OCI-LY7 (cell line): ENCODE measurements around the gene HECW1. TPM values are rescaled to one million over a fixed set of nuclear protein-coding genes. Genes with fewer than 3 reads are reported as not detected.

ENCODE experiments used
- BruUV-seq: library from RNA; stranded (reverse); fragments of 400-500 nt; replicated peaks from 2 replicates; lab custom pipeline; 2021; lab: Mats Ljungman, UMichigan
- CTCF ChIA-PET: fragments of 300-600 bp; sonication (Branson Sonifier 250); formaldehyde crosslinking; loops from one replicate; lab custom pipeline; 2022; ENCODE audit warnings: antibody characterized with exemption; ENCODE audit not compliant: unreplicated experiment; lab: Charles Lee
- POLR2A ChIA-PET: fragments of 300-600 bp; sonication (Branson Sonifier 250); formaldehyde crosslinking; loops from one replicate; lab custom pipeline; 2022; ENCODE audit warnings: antibody characterized with exemption; lab: Charles Lee
- DNase-seq: peaks from one replicate; pipeline ENCODE4 v3.0.0-alpha.2; 2015; ENCODE audit warnings: low spot score
- H2AFZ ChIP-seq: fragments of 200-600 bp; sonication (generic), shearing (Covaris generic); 2 replicates; pipeline ENCODE4 v1.6.1; 2014; ENCODE audit warnings: mild to moderate bottlenecking, antibody characterized with exemption, low read length, moderate library complexity
- H3K27ac ChIP-seq: fragments of 200-600 bp; sonication (generic); 2 replicates; pipeline ENCODE4 v1.5.1; 2014; ENCODE audit warnings: mixed run types, low read depth, mild to moderate bottlenecking, moderate library complexity, low read length, inconsistent platforms; ENCODE audit not compliant: poor library complexity, severe bottlenecking
- H3K36me3 ChIP-seq: fragments of 200-600 bp; sonication (generic); 2 replicates; pipeline ENCODE4 v1.6.1; 2014; ENCODE audit warnings: mild to moderate bottlenecking, antibody characterized with exemption, low read length, moderate library complexity, mixed read lengths; ENCODE audit not compliant: insufficient read depth
- H3K4me1 ChIP-seq: fragments of 200-600 bp; sonication (generic); 2 replicates; pipeline ENCODE4 v1.5.1; 2014; ENCODE audit warnings: mild to moderate bottlenecking, low read length; ENCODE audit not compliant: insufficient read depth, poor library complexity, severe bottlenecking
- H3K4me2 ChIP-seq: fragments of 200-600 bp; sonication (generic); 2 replicates; pipeline ENCODE4 v1.6.1; 2014; ENCODE audit warnings: mild to moderate bottlenecking, low read length
- H3K4me3 ChIP-seq: fragments of 200-600 bp; sonication (generic); 2 replicates; pipeline ENCODE4 v1.5.1; 2014; ENCODE audit warnings: mild to moderate bottlenecking, low read depth, low read length; ENCODE audit not compliant: poor library complexity, severe bottlenecking
- H3K79me2 ChIP-seq: fragments of 200-600 bp; sonication (generic); 2 replicates; pipeline ENCODE4 v1.6.1; 2016; ENCODE audit warnings: low read depth, mild to moderate bottlenecking, low read length, moderate library complexity, mixed read lengths; ENCODE audit not compliant: insufficient read depth
- H3K9me2 ChIP-seq: fragments of 200-600 bp; sonication (generic); 2 replicates; pipeline ENCODE4 v1.6.1; 2016; ENCODE audit warnings: mild to moderate bottlenecking, low read length, mixed read lengths; ENCODE audit not compliant: insufficient read depth
- H3K9me3 ChIP-seq: fragments of 200-600 bp; sonication (generic); 2 replicates; pipeline ENCODE4 v1.6.1; 2014; ENCODE audit warnings: mild to moderate bottlenecking, mixed run types, low read length, mixed read lengths
- H4K20me1 ChIP-seq: fragments of 200-600 bp; sonication (generic); 2 replicates; pipeline ENCODE4 v1.6.1; 2014; ENCODE audit warnings: mild to moderate bottlenecking, antibody characterized with exemption, low read length, moderate library complexity, mixed read lengths; ENCODE audit not compliant: insufficient read depth
- EZH2phosphoT487 ChIP-seq: fragments of 200-600 bp; sonication (generic); IDR thresholded peaks from 2 replicates; pipeline ENCODE4 v1.6.1; 2018; ENCODE audit warnings: low read depth, borderline replicate concordance, mild to moderate bottlenecking, mixed run types, antibody characterized with exemption, low read length, moderate library complexity, mixed read lengths
- intact Hi-C: fragments of 100-400 bp; cut with micrococcal nuclease; formaldehyde crosslinking; loops from one replicate; pipeline ENCODE4 v1.10.0; 2022; ENCODE audit not compliant: unreplicated experiment
- total RNA-seq, 2 experiments: library from RNA; depleted of rRNA in 1 of 2; stranded (reverse); fragments of >200 nt in 1 of 2; shearing (Covaris generic) in 1 of 2; gene quantifications; 2 replicates each; pipeline ENCODE4 v1.2.3, GENCODE V29; 2014 to 2022
- TF ChIP-seq, protein P1 (sequence below): fragments of 200-600 bp; sonication (generic); conservative IDR thresholded peaks from 2 replicates; pipeline ENCODE4 v1.5.1; 2014; ENCODE audit warnings: mild to moderate bottlenecking, antibody characterized with exemption, low read length, moderate library complexity, mixed read lengths

The HECW1 gene
- total RNA-seq, 2 experiments from 2014 or later: 2.0 TPM

DNA sequence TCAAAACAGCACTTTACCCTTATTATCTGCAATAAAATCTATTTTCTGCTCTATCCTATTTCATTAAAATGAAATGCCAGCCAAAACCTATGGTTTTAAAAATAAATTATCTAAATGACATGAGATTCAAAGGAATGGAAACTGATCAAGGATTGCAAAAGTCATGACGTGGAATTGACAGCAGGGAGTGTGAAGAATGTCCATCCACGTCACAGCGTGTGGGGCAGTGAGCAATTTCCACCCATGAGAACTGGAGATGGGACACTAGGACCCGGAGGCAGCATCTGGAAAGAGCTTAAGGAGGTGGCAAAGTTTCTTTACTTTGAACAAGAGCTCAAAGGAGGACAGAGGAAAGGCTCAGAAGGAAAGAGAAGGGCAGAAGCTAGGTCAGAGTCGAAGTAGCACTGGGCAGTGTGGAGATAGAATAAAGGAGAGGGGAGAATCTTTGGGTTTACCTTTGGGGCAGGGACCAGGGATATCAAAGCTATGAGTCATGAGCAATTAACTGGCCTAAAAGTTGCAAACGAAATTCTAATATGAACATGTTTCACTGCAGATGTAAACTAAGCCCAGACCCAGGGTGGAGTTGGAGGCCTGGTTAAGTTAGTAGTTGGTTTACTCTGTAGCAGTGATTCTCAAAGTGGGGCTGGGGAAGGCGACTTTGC, 445.5 kb downstream of the HECW1 start:
- Histone ChIP-seq H3K9me3 (no peaks in the 10 kb centered on the region), H2AFZ (no peak overlapping the region), H3K79me2 (no peaks in the 10 kb centered on the region), H3K9me2 (no peaks in the 10 kb centered on the region), H4K20me1 (no peaks in the 10 kb centered on the region), H3K4me2 (no peak overlapping the region), H3K27ac (no peak overlapping the region), H3K36me3 (no peaks in the 10 kb centered on the region), H3K4me3 (no peak overlapping the region), H3K4me1 (no peaks in the 10 kb centered on the region)
- DNase-seq: no peak
- TF ChIP-seq, protein P1, sequence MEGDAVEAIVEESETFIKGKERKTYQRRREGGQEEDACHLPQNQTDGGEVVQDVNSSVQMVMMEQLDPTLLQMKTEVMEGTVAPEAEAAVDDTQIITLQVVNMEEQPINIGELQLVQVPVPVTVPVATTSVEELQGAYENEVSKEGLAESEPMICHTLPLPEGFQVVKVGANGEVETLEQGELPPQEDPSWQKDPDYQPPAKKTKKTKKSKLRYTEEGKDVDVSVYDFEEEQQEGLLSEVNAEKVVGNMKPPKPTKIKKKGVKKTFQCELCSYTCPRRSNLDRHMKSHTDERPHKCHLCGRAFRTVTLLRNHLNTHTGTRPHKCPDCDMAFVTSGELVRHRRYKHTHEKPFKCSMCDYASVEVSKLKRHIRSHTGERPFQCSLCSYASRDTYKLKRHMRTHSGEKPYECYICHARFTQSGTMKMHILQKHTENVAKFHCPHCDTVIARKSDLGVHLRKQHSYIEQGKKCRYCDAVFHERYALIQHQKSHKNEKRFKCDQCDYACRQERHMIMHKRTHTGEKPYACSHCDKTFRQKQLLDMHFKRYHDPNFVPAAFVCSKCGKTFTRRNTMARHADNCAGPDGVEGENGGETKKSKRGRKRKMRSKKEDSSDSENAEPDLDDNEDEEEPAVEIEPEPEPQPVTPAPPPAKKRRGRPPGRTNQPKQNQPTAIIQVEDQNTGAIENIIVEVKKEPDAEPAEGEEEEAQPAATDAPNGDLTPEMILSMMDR: no peak
- TF ChIP-seq EZH2phosphoT487: no peak
- intact Hi-C loops: no loop called here
- ChIA-PET CTCF (no interaction called here), POLR2A (interaction anchor here (0.5 to 0.6 kb wide), 2 partner anchors 37 to 325 kb away, joined by 3 read pairs; no protein-coding TSS in a partner anchor)
- BruUV-seq: no TSS peak

DNA sequence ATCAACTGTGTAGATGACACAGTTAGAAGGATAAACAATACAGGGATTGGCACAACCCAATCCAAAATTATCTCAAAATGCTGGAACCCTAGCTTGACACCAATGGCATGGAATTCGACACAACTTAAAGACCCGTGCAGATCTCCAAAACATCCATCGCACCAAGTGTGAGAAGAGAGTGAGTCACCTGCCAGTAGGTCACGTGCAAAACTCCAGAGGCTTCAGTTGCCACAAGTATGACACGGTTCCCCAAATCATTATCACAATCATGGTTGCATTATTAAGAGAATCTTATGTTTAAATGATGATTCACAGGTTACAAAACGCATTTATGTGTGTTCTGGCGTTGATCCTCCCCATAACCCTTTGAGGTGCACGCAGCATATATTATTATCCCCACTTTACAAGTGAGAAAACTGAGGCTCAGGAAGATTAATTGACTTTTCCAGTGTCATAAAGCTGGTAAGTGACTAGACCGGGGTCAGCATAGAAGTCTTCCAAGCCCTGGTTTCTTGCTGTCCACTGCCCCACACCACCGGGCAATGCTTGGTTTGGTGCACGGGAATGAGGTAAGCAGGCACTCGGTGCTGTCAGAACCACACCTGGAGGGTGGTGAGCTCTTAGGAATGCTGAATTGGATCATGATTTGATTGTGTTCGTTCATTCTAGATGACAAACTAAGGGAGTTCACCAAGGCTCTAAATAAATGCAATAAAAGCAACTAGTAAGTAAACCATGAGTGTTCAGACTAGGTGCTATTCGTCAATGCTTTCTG, 446.9 kb downstream of the HECW1 start:
- no peak overlapping the region for H2AFZ ChIP-seq
- intact Hi-C loops: no loop called here
- ChIA-PET CTCF (no interaction called here), POLR2A (no interaction called here)
- TF ChIP-seq, protein P1: no peak
- TF ChIP-seq EZH2phosphoT487: no peak
- no peak overlapping the region for H3K4me2 ChIP-seq
- no peaks in the 10 kb centered on the region for H3K79me2 ChIP-seq
- no TSS peak for BruUV-seq
- no peaks in the 10 kb centered on the region for H4K20me1 ChIP-seq
- H3K36me3 ChIP-seq: no peaks in the 10 kb centered on the region
- DNase-seq: no peak
- no peak overlapping the region for H3K27ac ChIP-seq
- H3K4me3 ChIP-seq: no peak overlapping the region
- no peaks in the 10 kb centered on the region for H3K9me2 ChIP-seq
- H3K4me1 ChIP-seq: no peaks in the 10 kb centered on the region
- H3K9me3 ChIP-seq: no peaks in the 10 kb centered on the region

DNA sequence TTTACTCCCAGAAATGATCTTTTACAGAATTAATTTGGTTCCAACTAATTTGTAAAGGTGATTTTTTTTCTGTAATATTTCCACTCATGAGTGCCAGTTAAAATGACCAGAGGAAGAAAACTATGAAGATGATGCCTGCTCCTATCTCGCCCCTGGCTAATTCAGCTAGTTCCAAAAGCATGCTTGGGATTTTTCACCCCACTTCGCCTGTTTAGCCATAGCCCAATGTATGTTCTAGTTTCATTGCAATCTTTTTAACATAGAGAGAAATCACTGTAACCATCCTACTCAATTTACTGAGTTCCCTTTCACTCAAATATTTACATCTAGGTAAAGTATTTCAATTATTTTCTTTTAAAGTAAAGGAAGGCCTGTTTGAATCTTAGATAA, 447.5 kb downstream of the HECW1 start:
- no peak for TF ChIP-seq EZH2phosphoT487
- TF ChIP-seq, protein P1: no peak
- no peaks in the 10 kb centered on the region for H3K9me3 ChIP-seq
- DNase-seq: no peak
- intact Hi-C loops: no loop called here
- no peak overlapping the region for H3K4me2 ChIP-seq
- H3K9me2 ChIP-seq: no peaks in the 10 kb centered on the region
- ChIA-PET POLR2A (no interaction called here), CTCF (no interaction called here)
- no peaks in the 10 kb centered on the region for H4K20me1 ChIP-seq
- H3K4me3 ChIP-seq: no peak overlapping the region
- no peaks in the 10 kb centered on the region for H3K36me3 ChIP-seq
- H3K79me2 ChIP-seq: no peaks in the 10 kb centered on the region
- no peaks in the 10 kb centered on the region for H3K4me1 ChIP-seq
- no TSS peak for BruUV-seq
- H2AFZ ChIP-seq: no peak overlapping the region
- H3K27ac ChIP-seq: no peak overlapping the region
